ENCODE results near the gene LCN1.

LCN1 gene

GRCh38 chr9:135485385-135485784 is 35.9 kb upstream of the LCN1 start:
- Histone ChIP-seq H3K27me3 (ENCODE audit: insufficient read depth, poor library complexity, severe bottlenecking) (peaks cover 10% of the 10 kb centered on the region), H3K4me3 (replicated peaks; ENCODE audit: insufficient read depth, low read length) (no peak overlapping the region), H3K27ac (replicated peaks) (no peak overlapping the region)
- no peak for TF ChIP-seq POLR2AphosphoS5 (IDR thresholded peaks at IDR 0.05; ENCODE audit: low read depth)
- no peak for DNase-seq (ENCODE audit: low read depth in 1 of 2, low spot score in 1 of 2)

- no peak for TF ChIP-seq REST (IDR thresholded peaks at IDR 0.05; ENCODE audit: insufficient replicate concordance, low read depth)
- TF ChIP-seq GABPA (IDR thresholded peaks at IDR 0.05; ENCODE audit: low read depth), result no peak
- no peak for TF ChIP-seq CTCF (IDR thresholded peaks at IDR 0.05; ENCODE audit: insufficient read depth, low read length)
- TF ChIP-seq SPI1 (IDR thresholded peaks at IDR 0.05; ENCODE audit: borderline replicate concordance, low read depth), result no peak
- no peak for TF ChIP-seq POLR2AphosphoS5 (IDR thresholded peaks at IDR 0.05; ENCODE audit: low read depth)
- no peak overlapping the region for H3K27ac ChIP-seq (replicated peaks)
- H3K27me3 ChIP-seq (ENCODE audit: insufficient read depth, poor library complexity, severe bottlenecking), result peaks cover 6% of the 10 kb centered on the region
- no peak overlapping the region for H3K4me3 ChIP-seq (replicated peaks; ENCODE audit: insufficient read depth, low read length)
- DNase-seq (ENCODE audit: low read depth in 1 of 2, low spot score in 1 of 2), result no peak
These were observed 35.4 kb upstream of the LCN1 start for GRCh38 chr9:135485832-135486231.

GRCh38 chr9:135486267-135487065 is 34.8 kb upstream of the LCN1 start:
- Histone ChIP-seq H3K27ac (replicated peaks) (no peak overlapping the region), H3K4me3 (replicated peaks; ENCODE audit: insufficient read depth, low read length) (no peak overlapping the region), H3K27me3 (ENCODE audit: insufficient read depth, poor library complexity, severe bottlenecking) (peaks cover 4% of the 10 kb centered on the region)
- no peak for DNase-seq (ENCODE audit: low read depth in 1 of 2, low spot score in 1 of 2)
- TF ChIP-seq SPI1 (IDR thresholded peaks at IDR 0.05; ENCODE audit: borderline replicate concordance, low read depth) (no peak), GABPA (IDR thresholded peaks at IDR 0.05; ENCODE audit: low read depth) (no peak), CTCF (IDR thresholded peaks at IDR 0.05; ENCODE audit: insufficient read depth, low read length) (no peak)

GRCh38 chr9:135487281-135488012 is 33.8 kb upstream of the LCN1 start:
- DNase-seq (ENCODE audit: low read depth in 1 of 2, low spot score in 1 of 2), result no peak

More at GRCh38 chr9:135487281-135488012, 33.8 kb upstream of the LCN1 start:
- Histone ChIP-seq H3K27ac (replicated peaks) (no peak overlapping the region), H3K27me3 (ENCODE audit: insufficient read depth, poor library complexity, severe bottlenecking) (no peaks in the 10 kb centered on the region), H3K4me3 (replicated peaks; ENCODE audit: insufficient read depth, low read length) (no peak overlapping the region)
- TF ChIP-seq GABPA (IDR thresholded peaks at IDR 0.05; ENCODE audit: low read depth), result no peak
- TF ChIP-seq POLR2AphosphoS5 (IDR thresholded peaks at IDR 0.05; ENCODE audit: low read depth), result no peak
- TF ChIP-seq CTCF (IDR thresholded peaks at IDR 0.05; ENCODE audit: insufficient read depth, low read length), result no peak
- TF ChIP-seq SPI1 (IDR thresholded peaks at IDR 0.05; ENCODE audit: borderline replicate concordance, low read depth), result no peak
- no peak for TF ChIP-seq REST (IDR thresholded peaks at IDR 0.05; ENCODE audit: insufficient replicate concordance, low read depth)

Data from HL-60 (cell line).